HepG2 (cell line): ENCODE results near the gene HEXIM1. TPM values are rescaled to one million over a fixed set of nuclear protein-coding genes. Genes with fewer than 3 reads are reported as not detected.
A peak's percentile ranks its signal among the peaks of the same experiment; 100 is the strongest.

Experiments
- ARID5B ChIP-seq: IDR thresholded peaks from 2 replicates; pipeline ENCODE4 v1.4.0; 2020; ENCODE audit warnings: mild to moderate bottlenecking, missing genetic modification reagents
- CREB3 ChIP-seq: sonication (generic); formaldehyde crosslinking; IDR thresholded peaks from 2 replicates; pipeline ENCODE4 v1.5.0; 2020; ENCODE audit warnings: missing genetic modification reagents
- FLYWCH1 ChIP-seq: sonication (generic); formaldehyde crosslinking; IDR thresholded peaks from 2 replicates; pipeline ENCODE4 v1.8.1; 2023; ENCODE audit warnings: mild to moderate bottlenecking, missing genetic modification reagents
- MAF1 ChIP-seq: sonication (generic); formaldehyde crosslinking; IDR thresholded peaks from 2 replicates; pipeline ENCODE4 v1.5.0; 2020; ENCODE audit warnings: missing genetic modification reagents, borderline replicate concordance
- MBD4 ChIP-seq: IDR thresholded peaks from 2 replicates; pipeline ENCODE4 v1.6.1; 2012; ENCODE audit warnings: low read length, inconsistent platforms, borderline replicate concordance
- NCOA2 ChIP-seq: sonication (generic); formaldehyde crosslinking; IDR thresholded peaks from 2 replicates; pipeline ENCODE4 v1.8.0; 2022; ENCODE audit warnings: inconsistent platforms
- RFX1 ChIP-seq: fragments of 450-650 bp; IDR thresholded peaks from 2 replicates; pipeline ENCODE4 v1.6.1; 2017
- RFX5 ChIP-seq: IDR thresholded peaks from 2 replicates; pipeline ENCODE4 v1.6.1; 2011; ENCODE audit warnings: low read depth, low read length, improper control_type of control experiment
- SAFB2 ChIP-seq: sonication (generic); formaldehyde crosslinking; IDR thresholded peaks from 2 replicates; pipeline ENCODE4 v1.5.1; 2020; ENCODE audit warnings: missing genetic modification reagents, low read depth, mild to moderate bottlenecking, borderline replicate concordance
- TSC22D2 ChIP-seq: sonication (generic); formaldehyde crosslinking; IDR thresholded peaks from 2 replicates; pipeline ENCODE4 v1.5.1; 2020; ENCODE audit warnings: missing genetic modification reagents, mild to moderate bottlenecking, borderline replicate concordance
- ZNF142 ChIP-seq: sonication (generic); formaldehyde crosslinking; IDR thresholded peaks from 2 replicates; pipeline ENCODE4 v1.4.0; 2020; ENCODE audit warnings: missing genetic modification reagents
- ZNF33A ChIP-seq: sonication (generic); formaldehyde crosslinking; IDR thresholded peaks from 2 replicates; pipeline ENCODE4 v1.5.1; 2020; ENCODE audit warnings: missing genetic modification reagents, mild to moderate bottlenecking, moderate library complexity, borderline replicate concordance
- ZNF34 ChIP-seq: sonication (generic); formaldehyde crosslinking; IDR thresholded peaks from 2 replicates; pipeline ENCODE4 v1.4.0; 2020; ENCODE audit warnings: mild to moderate bottlenecking, missing genetic modification reagents, borderline replicate concordance
- ZNF468 ChIP-seq: sonication (generic); formaldehyde crosslinking; IDR thresholded peaks from 2 replicates; pipeline ENCODE4 v1.8.0; 2022; ENCODE audit warnings: mild to moderate bottlenecking, moderate library complexity, missing genetic modification reagents
- ZNF549 ChIP-seq: sonication (generic); formaldehyde crosslinking; IDR thresholded peaks from 2 replicates; pipeline ENCODE4 v1.5.0; 2020; ENCODE audit warnings: missing genetic modification reagents
- ZNF619 ChIP-seq: sonication (generic); formaldehyde crosslinking; IDR thresholded peaks from 2 replicates; pipeline ENCODE4 v1.4.0; 2020; ENCODE audit warnings: mild to moderate bottlenecking, missing genetic modification reagents
- ZNF83 ChIP-seq: sonication (generic); formaldehyde crosslinking; IDR thresholded peaks from 2 replicates; pipeline ENCODE4 v1.4.0; 2020; ENCODE audit warnings: missing genetic modification reagents, mild to moderate bottlenecking, borderline replicate concordance
- polyA plus RNA-seq, 8 experiments: library from polyadenylated mRNA; depleted of rRNA in 3 of 8; stranded (reverse) in 7 of 8; unstranded in 1 of 8; fragments of >200 nt; fragmentation: Illumina TruSeq in 4 of 8; extraction: Trizol in 4 of 8; gene quantifications; 2 replicates each; pipeline versions ENCODE4 v1.2.1 to v1.2.3, GENCODE V29; 2011 to 2016; ENCODE audit warnings: low read depth in 4 of 8, missing spikeins in 1 of 8, mixed read lengths in 1 of 8; ENCODE audit not compliant: insufficient read depth in 1 of 8
- total RNA-seq, 5 experiments: library from RNA; depleted of rRNA; stranded (reverse); fragments of >200 nt; fragmentation: Illumina TruSeq; extraction: Trizol; gene quantifications; 2 replicates each; pipeline ENCODE4 v1.2.3, GENCODE V29; 2016; ENCODE audit warnings: low read depth in 1 of 5

Gene HEXIM1
- total and polyA plus RNA-seq, 2 of the 13 experiments (the other 11 are each of a cell fraction or from before 2014, with no cell fraction given), result 10.5 to 16.6 TPM

GRCh38 chr17:45147581-45148182 is 593 bp upstream of the HEXIM1 start (continued):
- TF ChIP-seq MAF1 (no peak), ZNF549 (no peak), ARID5B (CRISPR knock-in tag) (peak; percentile 29; the same call in 1 of the 2 replicates), SAFB2 (no peak), ZNF619 (0 out of 2 replicates have a peak, but pooled peaks have one; percentile 20), TSC22D2 (CRISPR knock-in tag) (no peak), ZNF142 (peak; percentile 19), ZNF33A (CRISPR knock-in tag) (0 out of 2 replicates have a peak, but pooled peaks have one; percentile 46), ZNF468 (CRISPR knock-in tag) (peak; percentile 7; the same call in 1 of the 2 replicates), RFX5 (no peak; the same call in 1 of the 2 replicates), NCOA2 (no peak; the same call in 1 of the 2 replicates), RFX1 (no peak), ZNF34 (CRISPR knock-in tag) (no peak; the same call in 1 of the 2 replicates), MBD4 (no peak), ZNF83 (CRISPR knock-in tag) (0 out of 2 replicates have a peak, but pooled peaks have one; percentile 16), FLYWCH1 (CRISPR knock-in tag) (no peak), CREB3 (CRISPR knock-in tag) (peak; percentile 53; the same call in 1 of the 2 replicates)
